Measurements from ENCODE around the gene TFF2.

The TFF2 gene

DNA sequence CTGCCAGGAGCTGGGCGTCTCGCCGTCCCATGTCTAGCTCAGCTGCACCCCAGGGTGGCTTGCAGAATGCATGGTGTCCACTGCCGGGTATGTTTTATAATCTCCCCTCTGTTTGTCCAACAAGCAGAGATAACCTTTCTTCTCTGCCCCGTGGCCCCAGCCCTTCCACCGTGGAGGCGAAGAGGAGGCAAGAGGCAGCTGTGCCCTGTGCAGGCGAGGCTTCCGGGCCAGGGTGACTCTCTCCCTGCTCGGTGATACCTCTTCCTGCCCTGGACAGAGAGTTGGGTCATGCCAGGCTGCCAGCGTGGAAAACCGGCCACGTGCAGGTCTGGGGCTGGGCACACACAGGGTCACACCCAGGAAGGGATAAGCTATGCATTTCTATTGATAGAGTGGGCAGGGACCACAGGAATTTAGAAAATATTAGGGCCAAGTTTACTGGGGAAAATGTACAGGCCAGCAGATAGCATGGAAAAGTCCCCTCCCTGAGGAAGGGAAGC, at the start of gene TFF2:
Gene TFF2, minus strand, starts transcription at position 68 of the 500 bp plus-strand sequence. Its CDS starts 37 bp downstream, at position 31.
- DNase-seq (ENCODE audit: low spot score), result no peak

GRCh38 chr21:42400525-42400924, 49.7 kb upstream of the TFF2 start:
- DNase-seq (ENCODE audit: low spot score), result no peak

- no peak for DNase-seq (ENCODE audit: low spot score)
Observed at GRCh38 chr21:42398436-42399028, 47.7 kb upstream of the TFF2 start.

DNA sequence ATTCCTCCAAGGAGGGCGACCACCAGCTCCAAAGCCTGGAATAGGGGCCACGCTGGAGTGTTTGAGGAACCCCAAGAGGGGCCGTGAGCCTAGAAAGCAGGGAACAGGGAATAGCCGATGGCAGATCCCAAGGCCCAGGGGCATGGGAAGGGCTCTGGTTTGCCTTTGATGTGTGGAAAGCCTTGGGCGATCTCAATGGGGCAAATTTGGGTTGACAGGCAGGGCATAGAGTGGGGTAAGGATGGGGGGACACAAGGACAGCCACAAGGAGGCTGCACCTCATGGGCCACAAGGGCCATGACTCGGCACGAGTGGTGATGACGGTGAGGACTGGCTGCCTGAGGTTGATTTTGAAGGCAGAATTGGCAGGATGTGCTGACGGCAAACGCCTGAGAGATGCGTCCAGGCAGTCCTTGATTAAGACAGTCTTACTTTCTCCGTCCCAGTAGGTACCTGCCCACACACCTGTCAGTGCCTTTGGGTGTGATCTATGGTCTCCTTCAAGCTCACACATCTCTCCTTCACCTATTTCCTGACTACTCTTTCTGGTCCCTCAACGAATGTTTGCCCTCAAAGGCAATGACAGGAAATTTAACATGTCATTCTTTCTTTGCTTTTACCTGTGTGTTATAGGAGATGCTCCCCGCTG, 47.1 kb upstream of the TFF2 start:
- DNase-seq (ENCODE audit: low spot score), result no peak

- no peak for DNase-seq (ENCODE audit: low spot score)
Observed at GRCh38 chr21:42396799-42397745, 46.3 kb upstream of the TFF2 start.

DNA sequence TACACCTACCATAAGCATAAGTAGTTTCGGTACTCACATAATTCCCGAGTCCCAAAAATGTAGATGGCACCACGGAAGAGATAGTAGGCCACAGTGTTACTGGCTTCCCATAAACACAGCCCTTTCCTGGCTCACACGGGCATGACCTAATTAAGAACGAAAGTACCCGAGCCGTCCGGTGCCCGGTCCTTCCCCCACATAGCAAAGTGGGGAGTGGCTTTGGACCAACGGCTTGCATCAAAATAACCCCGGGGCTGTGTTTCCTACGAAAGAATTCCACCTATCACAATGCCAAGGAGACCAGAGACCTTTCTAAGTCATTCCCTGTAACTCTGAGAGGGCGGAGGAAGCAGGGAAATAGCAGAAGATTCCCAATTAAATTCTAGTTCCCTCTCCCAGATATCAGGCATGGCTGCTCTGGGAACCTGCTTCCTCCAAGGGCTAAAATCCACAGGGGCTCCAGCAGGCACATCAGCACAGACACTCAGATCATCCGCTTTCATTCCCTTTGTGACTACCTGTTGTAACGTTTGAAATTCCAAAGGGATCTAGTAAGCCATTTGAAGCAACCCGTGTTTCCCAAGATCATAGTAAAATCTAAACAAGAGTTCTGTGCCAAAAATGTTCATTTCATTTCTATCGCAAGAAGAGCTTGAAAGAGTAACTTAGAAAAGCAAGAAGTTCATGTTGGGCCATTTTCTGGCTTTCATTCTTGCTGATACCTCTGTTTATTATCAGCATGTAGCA, 45.3 kb upstream of the TFF2 start, which contains the start of gene TMPRSS3:
Gene TMPRSS3, minus strand, starts transcription at position 148 of the 747 bp plus-strand sequence. CDS start 635 bp downstream, outside the sequence.
- no peak for DNase-seq (ENCODE audit: low spot score)

DNA sequence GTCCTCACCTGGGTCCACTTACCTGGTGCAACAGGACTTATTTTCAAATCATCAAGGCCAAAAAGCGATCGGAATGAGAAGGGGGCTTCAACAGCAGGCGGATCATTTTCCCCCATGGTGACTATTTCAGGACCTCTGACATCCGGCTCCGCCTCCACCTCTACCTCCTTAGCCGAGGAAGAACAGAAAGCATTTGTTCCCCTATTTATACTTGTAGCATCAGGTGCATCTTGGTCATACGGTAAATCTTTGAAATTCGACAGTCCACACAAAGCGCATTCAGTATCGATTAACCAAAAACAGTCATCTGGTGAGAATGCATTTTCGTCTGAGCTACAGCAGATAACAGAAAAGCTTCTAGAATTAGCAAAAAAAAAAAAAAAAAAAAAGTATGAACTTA, 44.5 kb upstream of the TFF2 start:
- DNase-seq (ENCODE audit: low spot score), result no peak

DNA sequence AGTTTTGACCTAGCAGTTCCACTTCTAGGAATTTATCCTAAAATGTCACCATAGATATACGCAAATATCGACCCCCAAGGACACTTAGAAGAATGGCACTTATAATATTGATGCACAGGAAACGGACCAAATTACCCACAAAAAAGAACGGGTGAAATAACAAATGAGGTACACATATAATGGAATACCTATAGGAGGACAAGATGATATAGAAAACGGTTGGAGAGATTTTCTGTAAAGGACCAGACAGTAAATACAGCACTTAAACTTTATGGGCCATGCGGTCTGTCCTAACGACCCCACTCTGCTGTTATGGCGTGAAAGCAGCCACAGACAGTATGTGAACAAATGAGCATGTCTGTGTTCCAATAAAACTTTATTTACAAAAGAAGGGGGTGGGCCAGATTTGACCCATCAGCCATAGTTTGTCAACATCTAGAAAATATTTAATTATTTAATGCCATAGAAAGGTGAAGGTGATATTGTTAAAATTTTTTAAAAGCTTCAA, 42.7 kb upstream of the TFF2 start:
- DNase-seq (ENCODE audit: low spot score), result no peak

DNA sequence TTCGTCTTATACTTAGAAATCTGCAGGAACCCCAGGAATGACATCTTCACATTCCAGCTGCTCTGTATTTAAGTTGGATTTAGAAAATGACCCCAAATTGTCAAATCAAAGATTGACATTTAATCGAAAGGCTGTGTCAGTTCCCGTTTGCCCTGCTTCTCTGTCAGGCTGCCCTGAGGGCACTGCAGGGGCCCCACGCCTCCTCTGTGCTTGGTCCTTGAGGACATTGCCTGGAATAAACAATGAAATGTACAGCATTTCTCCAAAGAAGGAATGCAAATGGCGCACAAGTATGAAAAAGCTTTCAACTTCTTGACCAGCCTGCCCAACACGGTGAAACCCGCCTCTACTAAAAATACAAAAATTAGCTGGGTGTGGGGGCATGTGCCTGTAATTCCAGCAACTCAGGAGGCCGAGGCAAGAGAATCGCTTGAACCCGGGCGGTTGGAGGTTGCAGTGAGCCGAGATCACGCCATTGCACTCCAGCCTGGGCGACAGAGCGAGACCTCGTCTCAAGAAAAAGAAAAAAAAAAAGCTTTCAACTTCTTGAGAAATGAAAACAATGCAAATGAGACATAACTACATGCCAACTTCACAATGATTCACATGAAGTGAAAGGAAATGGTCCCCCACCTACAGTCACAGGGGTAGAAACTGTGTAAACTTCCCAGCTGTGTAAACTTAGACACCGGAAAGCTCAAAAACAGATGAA, 42.1 kb upstream of the TFF2 start:
- no peak for DNase-seq (ENCODE audit: low spot score)

- DNase-seq (ENCODE audit: low spot score), result no peak
Observed at GRCh38 chr21:42391297-42391696, 40.5 kb upstream of the TFF2 start.

GRCh38 chr21:42390696-42391095, 39.9 kb upstream of the TFF2 start:
- no peak for DNase-seq (ENCODE audit: low spot score)

DNA sequence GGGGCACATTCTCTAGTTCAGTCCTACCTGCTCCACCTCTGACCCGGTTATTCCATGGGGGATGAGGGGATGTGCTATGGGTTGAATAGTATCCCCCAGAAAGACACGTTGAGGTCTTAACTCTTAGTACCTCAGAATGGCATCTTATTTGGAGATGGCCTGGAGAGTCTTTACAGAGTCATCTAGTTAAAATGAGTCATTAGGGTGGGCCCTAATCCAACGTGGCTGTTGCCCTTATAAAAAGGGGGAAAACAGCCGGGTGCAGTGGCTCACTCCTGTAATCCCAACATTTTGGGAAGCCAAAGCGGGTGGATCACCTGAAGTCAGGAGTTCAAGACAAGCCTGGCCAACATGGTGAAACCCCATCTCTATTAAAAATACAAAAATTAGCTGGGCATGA, 39.4 kb upstream of the TFF2 start:
- no peak for DNase-seq (ENCODE audit: low spot score)

- DNase-seq (ENCODE audit: low spot score), result no peak
Observed at GRCh38 chr21:42389449-42389835, 38.6 kb upstream of the TFF2 start.

- DNase-seq (ENCODE audit: low spot score), result no peak
Observed at GRCh38 chr21:42388740-42389448, 38.1 kb upstream of the TFF2 start.

GRCh38 chr21:42387843-42388340, 37.1 kb upstream of the TFF2 start:
- DNase-seq (ENCODE audit: low spot score), result no peak

GRCh38 chr21:42387164-42387563, 36.4 kb upstream of the TFF2 start:
- no peak for DNase-seq (ENCODE audit: low spot score)

- DNase-seq (ENCODE audit: low spot score), result no peak
Observed at GRCh38 chr21:42386034-42386591, 35.3 kb upstream of the TFF2 start.

DNA sequence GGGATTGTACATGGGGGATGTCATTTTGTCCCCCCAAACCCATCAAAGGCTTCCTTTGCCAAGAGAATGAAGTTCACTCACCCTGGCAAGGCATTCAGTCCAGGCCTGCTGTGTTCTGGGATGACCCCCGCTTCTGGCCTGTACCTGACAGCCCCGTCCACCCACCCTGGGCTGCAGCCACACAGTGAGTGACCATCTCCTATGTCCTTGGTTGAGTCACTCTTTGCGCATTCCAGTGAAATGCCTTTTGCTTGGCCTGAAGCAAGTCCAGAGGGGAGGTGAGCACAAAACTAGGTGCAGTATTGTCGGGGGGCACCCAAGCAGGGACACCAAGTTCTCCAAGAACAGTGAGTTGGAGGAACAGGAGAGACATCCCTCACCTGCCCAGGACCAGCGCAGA, 34.8 kb upstream of the TFF2 start:
- DNase-seq (ENCODE audit: low spot score), result no peak

- no peak for DNase-seq (ENCODE audit: low spot score)
Observed at GRCh38 chr21:42384989-42385388, 34.2 kb upstream of the TFF2 start.
